Measurements from ENCODE around the gene SLC10A3.

GRCh38 chrX:154513716-154514115 lies 23.3 kb upstream of the SLC10A3 start:
- TF ChIP-seq EZH2phosphoT487 (IDR thresholded peaks at IDR 0.05; ENCODE audit: borderline replicate concordance, low read depth) (no peak), RAD21 (IDR thresholded peaks at IDR 0.05; ENCODE audit: low read length) (no peak), EP300 (IDR thresholded peaks at IDR 0.05; ENCODE audit: borderline replicate concordance in 1 of 2, low read depth in 1 of 2, low read length in 1 of 2) (no peak), JUND (IDR thresholded peaks at IDR 0.05) (no peak), POLR2AphosphoS5 (IDR thresholded peaks at IDR 0.05; ENCODE audit: low read depth, low read length) (no peak), YY1 (IDR thresholded peaks at IDR 0.05; ENCODE audit: low read depth) (no peak), FOXM1 (IDR thresholded peaks at IDR 0.05; ENCODE audit: low read depth) (no peak), RXRA (IDR thresholded peaks at IDR 0.05; ENCODE audit: borderline replicate concordance, low read depth) (no peak)
- TF ChIP-seq, protein P1, sequence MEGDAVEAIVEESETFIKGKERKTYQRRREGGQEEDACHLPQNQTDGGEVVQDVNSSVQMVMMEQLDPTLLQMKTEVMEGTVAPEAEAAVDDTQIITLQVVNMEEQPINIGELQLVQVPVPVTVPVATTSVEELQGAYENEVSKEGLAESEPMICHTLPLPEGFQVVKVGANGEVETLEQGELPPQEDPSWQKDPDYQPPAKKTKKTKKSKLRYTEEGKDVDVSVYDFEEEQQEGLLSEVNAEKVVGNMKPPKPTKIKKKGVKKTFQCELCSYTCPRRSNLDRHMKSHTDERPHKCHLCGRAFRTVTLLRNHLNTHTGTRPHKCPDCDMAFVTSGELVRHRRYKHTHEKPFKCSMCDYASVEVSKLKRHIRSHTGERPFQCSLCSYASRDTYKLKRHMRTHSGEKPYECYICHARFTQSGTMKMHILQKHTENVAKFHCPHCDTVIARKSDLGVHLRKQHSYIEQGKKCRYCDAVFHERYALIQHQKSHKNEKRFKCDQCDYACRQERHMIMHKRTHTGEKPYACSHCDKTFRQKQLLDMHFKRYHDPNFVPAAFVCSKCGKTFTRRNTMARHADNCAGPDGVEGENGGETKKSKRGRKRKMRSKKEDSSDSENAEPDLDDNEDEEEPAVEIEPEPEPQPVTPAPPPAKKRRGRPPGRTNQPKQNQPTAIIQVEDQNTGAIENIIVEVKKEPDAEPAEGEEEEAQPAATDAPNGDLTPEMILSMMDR (IDR thresholded peaks at IDR 0.05) = no peak
- TF ChIP-seq, protein P2, sequence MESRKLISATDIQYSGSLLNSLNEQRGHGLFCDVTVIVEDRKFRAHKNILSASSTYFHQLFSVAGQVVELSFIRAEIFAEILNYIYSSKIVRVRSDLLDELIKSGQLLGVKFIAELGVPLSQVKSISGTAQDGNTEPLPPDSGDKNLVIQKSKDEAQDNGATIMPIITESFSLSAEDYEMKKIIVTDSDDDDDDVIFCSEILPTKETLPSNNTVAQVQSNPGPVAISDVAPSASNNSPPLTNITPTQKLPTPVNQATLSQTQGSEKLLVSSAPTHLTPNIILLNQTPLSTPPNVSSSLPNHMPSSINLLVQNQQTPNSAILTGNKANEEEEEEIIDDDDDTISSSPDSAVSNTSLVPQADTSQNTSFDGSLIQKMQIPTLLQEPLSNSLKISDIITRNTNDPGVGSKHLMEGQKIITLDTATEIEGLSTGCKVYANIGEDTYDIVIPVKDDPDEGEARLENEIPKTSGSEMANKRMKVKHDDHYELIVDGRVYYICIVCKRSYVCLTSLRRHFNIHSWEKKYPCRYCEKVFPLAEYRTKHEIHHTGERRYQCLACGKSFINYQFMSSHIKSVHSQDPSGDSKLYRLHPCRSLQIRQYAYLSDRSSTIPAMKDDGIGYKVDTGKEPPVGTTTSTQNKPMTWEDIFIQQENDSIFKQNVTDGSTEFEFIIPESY (IDR thresholded peaks at IDR 0.05; ENCODE audit: borderline replicate concordance, low read depth) = no peak
- TF ChIP-seq, protein P3, sequence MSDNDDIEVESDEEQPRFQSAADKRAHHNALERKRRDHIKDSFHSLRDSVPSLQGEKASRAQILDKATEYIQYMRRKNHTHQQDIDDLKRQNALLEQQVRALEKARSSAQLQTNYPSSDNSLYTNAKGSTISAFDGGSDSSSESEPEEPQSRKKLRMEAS (IDR thresholded peaks at IDR 0.05; ENCODE audit: low read depth) = no peak
